ENCODE data around the gene DNAJC13.

DNAJC13 gene

DNA sequence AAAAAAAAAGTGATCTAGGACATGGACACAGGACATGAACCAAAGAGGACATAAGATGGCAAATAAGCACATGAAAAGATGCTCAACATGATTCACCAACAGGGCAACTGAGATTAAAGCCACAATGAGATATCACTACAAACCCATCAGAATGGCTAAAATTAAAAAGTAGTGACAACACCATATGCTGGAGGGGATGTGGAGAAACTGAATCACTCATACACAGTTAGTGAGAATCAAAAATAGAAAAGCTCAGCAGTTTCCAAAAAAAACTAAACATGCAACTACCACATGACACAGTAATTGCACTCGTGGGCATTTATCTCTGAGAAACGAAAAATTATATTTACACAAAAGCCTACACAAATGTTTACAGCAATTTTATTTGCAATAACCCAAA, 151.9 kb downstream of the DNAJC13 start:
- TF ChIP-seq, protein P1, sequence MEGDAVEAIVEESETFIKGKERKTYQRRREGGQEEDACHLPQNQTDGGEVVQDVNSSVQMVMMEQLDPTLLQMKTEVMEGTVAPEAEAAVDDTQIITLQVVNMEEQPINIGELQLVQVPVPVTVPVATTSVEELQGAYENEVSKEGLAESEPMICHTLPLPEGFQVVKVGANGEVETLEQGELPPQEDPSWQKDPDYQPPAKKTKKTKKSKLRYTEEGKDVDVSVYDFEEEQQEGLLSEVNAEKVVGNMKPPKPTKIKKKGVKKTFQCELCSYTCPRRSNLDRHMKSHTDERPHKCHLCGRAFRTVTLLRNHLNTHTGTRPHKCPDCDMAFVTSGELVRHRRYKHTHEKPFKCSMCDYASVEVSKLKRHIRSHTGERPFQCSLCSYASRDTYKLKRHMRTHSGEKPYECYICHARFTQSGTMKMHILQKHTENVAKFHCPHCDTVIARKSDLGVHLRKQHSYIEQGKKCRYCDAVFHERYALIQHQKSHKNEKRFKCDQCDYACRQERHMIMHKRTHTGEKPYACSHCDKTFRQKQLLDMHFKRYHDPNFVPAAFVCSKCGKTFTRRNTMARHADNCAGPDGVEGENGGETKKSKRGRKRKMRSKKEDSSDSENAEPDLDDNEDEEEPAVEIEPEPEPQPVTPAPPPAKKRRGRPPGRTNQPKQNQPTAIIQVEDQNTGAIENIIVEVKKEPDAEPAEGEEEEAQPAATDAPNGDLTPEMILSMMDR (conservative IDR thresholded peaks at IDR 0.05; ENCODE audit: control insufficient read depth, insufficient read depth, low read depth, low read length): no peak
- no peak overlapping the region for H3K4me3 ChIP-seq (ENCODE audit: control insufficient read depth, low read depth, low read length)
- DNase-seq (ENCODE audit: low read depth): peak; percentile 42

DNA sequence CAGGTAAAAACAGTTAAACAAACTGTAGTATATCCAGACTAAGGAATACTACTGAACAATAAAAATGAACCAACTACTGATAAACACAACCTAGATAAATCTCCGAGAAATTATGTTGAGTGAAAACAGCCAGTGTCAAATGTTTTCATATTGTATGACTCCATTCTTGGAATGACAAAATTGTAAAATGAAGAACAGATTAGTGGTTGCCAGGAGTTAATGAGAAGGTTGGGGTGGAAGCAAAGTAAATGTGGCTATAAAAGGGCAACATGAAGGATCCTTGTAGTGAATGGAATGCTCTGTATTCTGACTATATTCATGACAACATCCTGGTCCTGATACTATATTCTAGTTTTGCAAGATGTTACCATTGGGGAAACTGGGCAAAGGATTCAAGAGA, 152.3 kb downstream of the DNAJC13 start:
- DNase-seq (ENCODE audit: low read depth): no peak
- TF ChIP-seq, protein P1 (conservative IDR thresholded peaks at IDR 0.05; ENCODE audit: control insufficient read depth, insufficient read depth, low read depth, low read length): no peak
- no peak overlapping the region for H3K4me3 ChIP-seq (ENCODE audit: control insufficient read depth, low read depth, low read length)

DNA sequence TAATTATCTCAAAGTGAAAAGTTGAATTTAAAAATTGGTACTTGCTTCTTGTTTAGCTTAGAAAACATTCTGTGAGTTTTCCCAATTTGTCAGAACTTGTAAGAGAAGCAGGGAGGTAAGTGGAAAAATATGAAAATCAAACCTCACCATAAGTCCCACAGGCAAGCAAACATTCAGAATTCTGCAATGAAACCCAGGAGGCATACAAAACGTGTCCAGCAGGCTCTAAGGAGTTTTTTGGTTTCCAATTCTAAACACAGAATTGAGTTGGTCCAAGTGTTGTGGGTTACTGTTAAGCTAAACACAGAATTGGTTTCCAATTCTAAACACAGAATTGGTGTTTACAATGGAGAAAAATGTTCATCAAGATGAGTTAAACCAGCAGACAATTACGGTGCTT, 152.7 kb downstream of the DNAJC13 start:
- H3K4me3 ChIP-seq (ENCODE audit: control insufficient read depth, low read depth, low read length): no peak overlapping the region
- TF ChIP-seq, protein P1 (conservative IDR thresholded peaks at IDR 0.05; ENCODE audit: control insufficient read depth, insufficient read depth, low read depth, low read length): no peak
- no peak for DNase-seq (ENCODE audit: low read depth)

DNA sequence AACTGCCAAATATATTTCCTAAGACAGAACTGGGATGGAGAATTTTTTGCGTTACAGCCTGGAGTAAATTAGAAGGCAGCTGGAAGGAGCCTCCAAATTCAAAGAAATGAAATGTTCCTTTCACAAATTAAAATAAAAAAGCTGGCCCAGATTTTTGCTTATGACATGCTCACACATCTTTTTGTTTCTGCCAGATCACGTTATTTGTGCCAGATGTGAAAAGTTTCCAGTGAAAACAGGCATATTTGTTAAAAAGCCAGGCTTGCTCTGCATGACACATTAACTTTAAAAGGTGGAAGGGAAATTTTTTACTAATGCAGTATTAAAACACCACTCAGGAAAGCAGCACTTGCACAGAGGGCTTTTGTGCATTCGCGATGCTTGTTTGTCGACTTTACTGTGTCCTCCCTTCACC, 156.5 kb downstream of the DNAJC13 start:
- peak; percentile 55 for DNase-seq (ENCODE audit: low read depth)
- H3K4me3 ChIP-seq (ENCODE audit: control insufficient read depth, low read depth, low read length): no peak overlapping the region
- TF ChIP-seq, protein P1 (conservative IDR thresholded peaks at IDR 0.05; ENCODE audit: control insufficient read depth, insufficient read depth, low read depth, low read length): no peak

DNA sequence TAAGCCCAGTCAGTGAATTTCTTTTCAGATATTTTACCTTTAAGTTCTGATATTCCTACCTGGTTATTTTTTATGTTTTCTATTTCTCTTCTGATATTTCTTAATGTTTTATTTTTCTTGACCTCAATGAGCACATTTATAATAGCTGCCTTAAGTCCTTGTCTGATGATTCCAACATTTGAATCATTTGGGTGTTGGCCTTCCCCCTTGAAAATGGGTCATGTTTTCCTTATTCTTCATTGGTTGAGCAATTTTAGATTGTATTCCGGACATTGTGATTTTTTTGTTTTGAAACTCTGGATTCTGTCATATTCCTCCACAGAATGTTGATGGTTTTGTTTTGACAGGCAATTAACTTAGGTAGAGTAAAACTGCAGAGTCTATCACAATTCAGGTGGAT, 170.1 kb downstream of the DNAJC13 start:
- DNase-seq (ENCODE audit: low read depth): no peak
- no peak overlapping the region for H3K4me3 ChIP-seq (ENCODE audit: control insufficient read depth, low read depth, low read length)
- TF ChIP-seq, protein P1 (conservative IDR thresholded peaks at IDR 0.05; ENCODE audit: control insufficient read depth, insufficient read depth, low read depth, low read length): no peak
